Activated T-helper 1 cell treated with anti-CD3 and anti-CD28 coated beads, Interleukin-12 subunit alpha, Interleukin-12 subunit beta, Interleukin-2, Interleukin-4 antibody, amounts not matched to agents 30 ng/mL and 10 ng/mL and 1 ng/mL, durations not matched to agents 14 hours and 24 hours and 36 hours (primary cell): ENCODE measurements around the gene MUC13. TPM values are rescaled to one million over a fixed set of nuclear protein-coding genes. Genes with fewer than 3 reads are reported as not detected.

Source experiments
- DNase-seq: peaks from one replicate; pipeline ENCODE4 v3.0.0; 2021; ENCODE audit warnings: low spot score
- H3K27ac Mint-ChIP-seq: one replicate; pipeline ENCODE4 v1.8.0; 2021; ENCODE audit warnings: mild to moderate bottlenecking, mixed read lengths
- H3K27me3 Mint-ChIP-seq: one replicate; pipeline ENCODE4 v1.8.0; 2022; ENCODE audit warnings: mild to moderate bottlenecking, moderate library complexity, mixed read lengths; ENCODE audit not compliant: insufficient read depth
- H3K36me3 Mint-ChIP-seq: one replicate; pipeline ENCODE4 v1.8.0; 2021; ENCODE audit warnings: low read depth, mixed read lengths
- H3K4me1 Mint-ChIP-seq: one replicate; pipeline ENCODE4 v1.8.0; 2021; ENCODE audit warnings: low read depth, mixed read lengths
- H3K4me3 Mint-ChIP-seq: one replicate; pipeline ENCODE4 v1.8.0; 2021; ENCODE audit warnings: mild to moderate bottlenecking, moderate library complexity, mixed read lengths
- H3K9me3 Mint-ChIP-seq: one replicate; pipeline ENCODE4 v1.8.0; 2021; ENCODE audit warnings: mixed read lengths
- intact Hi-C: fragments of 100-400 bp; cut with micrococcal nuclease; formaldehyde crosslinking; loops from one replicate; pipeline ENCODE4 v1.15.1; 2024
- total RNA-seq: library from RNA; stranded (reverse); gene quantifications from 2 replicates; pipeline ENCODE4 v1.2.3, GENCODE V29; 2022

MUC13 gene
- total RNA-seq, 1 donor from 2014 or later, result not detected

DNA sequence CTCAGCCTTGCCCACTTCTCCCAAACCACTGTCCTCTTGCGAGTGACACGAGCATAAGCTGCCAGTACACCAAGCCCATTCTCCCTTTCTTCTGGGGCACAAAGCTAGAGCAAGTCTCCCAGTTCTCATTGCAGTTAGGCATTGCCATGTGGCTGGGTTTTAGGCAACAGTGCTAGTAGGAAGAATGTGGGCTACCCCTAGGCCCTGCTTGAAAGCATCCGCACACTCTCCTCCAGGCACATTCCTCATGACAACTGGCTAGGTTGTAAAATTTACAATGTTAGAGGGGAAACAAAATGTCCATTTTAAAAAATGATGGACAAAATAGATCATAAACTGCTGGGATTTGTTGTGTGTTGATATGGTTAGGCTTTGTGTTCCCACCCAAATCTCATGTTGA is 67.0 kb downstream of the MUC13 start:
- Mint-ChIP-seq H3K36me3 (no peaks in the 10 kb centered on the region), H3K4me3 (no peak overlapping the region), H3K27ac (no peak overlapping the region), H3K4me1 (no peaks in the 10 kb centered on the region), H3K27me3 (peaks cover 23% of the 10 kb centered on the region), H3K9me3 (no peaks in the 10 kb centered on the region)
- DNase-seq, result no peak
- intact Hi-C loops, result no loop called here

DNA sequence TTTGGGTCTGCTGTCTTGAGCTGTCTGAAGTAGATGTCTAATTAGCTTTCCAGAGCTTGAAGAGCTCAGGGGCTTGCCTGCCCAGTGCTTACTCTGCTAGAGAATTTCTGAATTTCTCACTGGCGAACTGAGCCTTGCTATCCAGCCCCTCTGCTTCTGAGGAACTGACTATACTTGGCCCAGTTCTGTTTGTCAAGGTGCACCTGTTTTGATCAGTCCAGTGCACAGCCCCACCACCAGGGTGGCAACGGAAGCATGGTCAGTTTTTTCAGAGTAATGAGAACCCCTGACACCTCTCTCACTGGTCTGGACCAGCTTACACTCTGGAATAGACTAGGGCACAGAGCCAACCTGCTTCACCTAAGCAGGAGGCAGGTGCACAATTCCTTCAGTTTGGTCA is 72.5 kb downstream of the MUC13 start:
- Mint-ChIP-seq H3K4me1 (no peaks in the 10 kb centered on the region), H3K36me3 (no peaks in the 10 kb centered on the region), H3K4me3 (no peak overlapping the region), H3K9me3 (no peaks in the 10 kb centered on the region), H3K27ac (no peak overlapping the region), H3K27me3 (peaks cover 22% of the 10 kb centered on the region)
- DNase-seq, result no peak
- intact Hi-C loops, result no loop called here

DNA sequence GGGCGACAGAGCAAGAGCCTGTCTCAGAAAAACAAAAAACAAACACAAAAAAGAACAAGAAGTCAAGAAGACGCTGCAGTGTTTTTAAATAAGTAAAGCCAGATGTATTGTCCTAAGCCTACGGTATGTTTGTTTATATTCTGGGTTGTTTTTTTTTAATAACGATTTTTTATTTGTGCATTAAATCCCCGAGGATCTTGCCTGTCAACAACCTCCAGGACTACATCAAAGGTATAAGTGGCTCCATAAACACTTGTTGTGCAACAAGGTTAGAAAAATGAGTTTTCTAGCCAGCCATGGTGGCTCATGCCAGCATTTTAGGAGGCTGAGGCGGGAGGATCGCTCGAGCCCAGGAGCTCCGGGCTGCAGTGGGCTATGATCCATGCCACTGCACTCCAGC is 73.5 kb downstream of the MUC13 start:
- Mint-ChIP-seq H3K4me3 (no peak overlapping the region), H3K4me1 (no peaks in the 10 kb centered on the region), H3K27me3 (peaks cover 21% of the 10 kb centered on the region), H3K36me3 (no peaks in the 10 kb centered on the region), H3K9me3 (no peaks in the 10 kb centered on the region), H3K27ac (no peak overlapping the region)
- no peak for DNase-seq
- intact Hi-C loops, result no loop called here

DNA sequence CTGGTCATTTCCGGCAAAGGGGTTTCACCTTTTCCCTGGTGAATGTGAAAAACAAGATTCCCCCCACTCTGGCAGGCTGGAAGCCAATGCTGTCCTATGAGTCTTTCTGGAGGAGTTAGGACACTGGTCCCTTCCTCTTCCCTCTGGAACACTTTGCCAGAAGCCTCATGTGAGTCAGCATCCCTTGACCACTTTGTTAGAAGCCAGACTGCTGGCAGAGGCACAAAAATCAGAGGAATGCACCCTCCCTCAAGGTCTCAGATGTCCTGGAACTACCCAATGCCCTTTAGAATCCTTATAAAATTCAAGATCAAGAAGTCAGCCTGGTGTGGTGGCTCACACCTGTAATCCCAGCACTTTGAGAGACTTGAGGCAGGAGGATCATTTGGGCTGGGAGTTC is 74.0 kb downstream of the MUC13 start:
- H3K27ac Mint-ChIP-seq, result no peak overlapping the region
- H3K9me3 Mint-ChIP-seq, result no peaks in the 10 kb centered on the region
- no peaks in the 10 kb centered on the region for H3K4me1 Mint-ChIP-seq
- H3K36me3 Mint-ChIP-seq, result no peaks in the 10 kb centered on the region
- DNase-seq, result no peak
- peaks cover 20% of the 10 kb centered on the region for H3K27me3 Mint-ChIP-seq
- no peak overlapping the region for H3K4me3 Mint-ChIP-seq
- intact Hi-C loops, result no loop called here

DNA sequence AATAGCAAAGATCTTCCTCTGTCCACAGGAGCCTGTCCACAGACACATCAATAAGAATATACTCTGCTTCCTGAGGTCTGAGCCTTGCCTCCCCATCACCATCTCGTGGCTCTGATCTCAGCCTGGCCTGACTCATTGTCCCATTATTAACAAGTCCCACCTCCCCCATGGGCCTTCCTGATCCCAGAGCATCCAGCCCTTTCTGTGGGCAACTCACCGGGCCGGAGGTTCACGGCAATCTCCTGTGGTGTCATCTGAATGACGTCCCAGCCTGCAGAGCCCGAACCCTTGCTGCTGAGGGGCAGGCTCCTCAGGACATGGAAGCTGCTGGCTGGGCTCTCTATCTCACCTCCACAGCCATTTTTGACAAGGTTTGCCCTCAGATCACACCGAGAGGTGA is 75.5 kb downstream of the MUC13 start:
- Mint-ChIP-seq H3K9me3 (no peaks in the 10 kb centered on the region), H3K27ac (no peak overlapping the region), H3K36me3 (no peaks in the 10 kb centered on the region), H3K4me3 (no peak overlapping the region), H3K27me3 (peaks cover 13% of the 10 kb centered on the region), H3K4me1 (no peaks in the 10 kb centered on the region)
- intact Hi-C loops, result no loop called here
- no peak for DNase-seq

DNA sequence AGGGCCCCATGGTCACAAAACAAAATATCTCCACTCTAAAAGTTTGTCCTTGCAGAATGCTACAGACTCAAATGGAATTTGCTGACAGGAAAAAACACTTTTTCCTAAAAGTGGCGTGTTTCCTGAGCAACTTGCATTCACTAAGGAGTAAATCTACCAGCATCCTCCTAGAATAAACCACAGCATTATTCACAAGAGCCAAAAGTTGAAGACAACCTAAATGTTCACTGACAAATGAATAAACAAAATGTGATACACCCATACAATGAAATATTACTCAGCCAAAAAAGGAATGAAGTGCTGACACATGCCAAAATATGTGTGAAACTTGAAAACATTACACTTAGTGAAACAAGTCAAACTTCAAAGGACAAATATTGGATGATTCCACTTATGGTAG is 76.3 kb downstream of the MUC13 start:
- no peaks in the 10 kb centered on the region for H3K9me3 Mint-ChIP-seq
- no peak overlapping the region for H3K4me3 Mint-ChIP-seq
- no peak overlapping the region for H3K27ac Mint-ChIP-seq
- H3K4me1 Mint-ChIP-seq, result no peaks in the 10 kb centered on the region
- intact Hi-C loops, result no loop called here
- no peaks in the 10 kb centered on the region for H3K36me3 Mint-ChIP-seq
- H3K27me3 Mint-ChIP-seq, result peaks cover 15% of the 10 kb centered on the region
- DNase-seq, result no peak

DNA sequence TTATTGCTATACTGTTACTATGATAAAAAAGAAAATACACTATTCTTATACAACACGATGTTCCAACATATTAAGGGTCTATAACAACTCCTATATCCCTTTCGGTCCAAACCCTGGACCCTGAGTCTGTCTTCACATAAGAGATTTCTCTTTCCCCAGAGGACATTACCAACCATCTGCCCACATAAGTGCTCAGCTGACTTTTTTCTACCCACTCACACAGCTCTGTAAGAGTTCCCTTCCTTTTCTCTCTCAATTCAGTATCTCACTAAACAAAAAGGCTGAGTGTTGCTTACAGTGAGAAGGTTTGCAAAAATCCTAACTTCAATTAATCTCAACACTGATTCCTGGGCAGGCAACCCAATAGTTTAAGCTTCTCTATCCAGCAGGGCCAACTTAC is 77.9 kb downstream of the MUC13 start:
- DNase-seq, result no peak
- no peaks in the 10 kb centered on the region for H3K9me3 Mint-ChIP-seq
- H3K27ac Mint-ChIP-seq, result no peak overlapping the region
- intact Hi-C loops, result no loop called here
- H3K36me3 Mint-ChIP-seq, result no peaks in the 10 kb centered on the region
- no peak overlapping the region for H3K4me3 Mint-ChIP-seq
- no peaks in the 10 kb centered on the region for H3K4me1 Mint-ChIP-seq
- H3K27me3 Mint-ChIP-seq, result peaks cover 12% of the 10 kb centered on the region

Other genes with a start within 250 kb of the MUC13 start
- gene UMPS, start 204.3 kb downstream of the MUC13 start, total RNA-seq, result 54.2 and 56.3 TPM in 2 replicates
- gene ITGB5, start 47.4 kb downstream of the MUC13 start, total RNA-seq, result 2.2 and 3.1 TPM in 2 replicates
- 43.7 and 45.1 TPM in 2 replicates for gene HEG1, start 121.2 kb upstream of the MUC13 start, total RNA-seq